ENCODE results near the gene CCNC. TPM values are rescaled to one million over a fixed set of nuclear protein-coding genes. Genes with fewer than 3 reads are reported as not detected.

The CCNC gene
- total RNA-seq, 1 donor from 2014 or later, result 85.9 TPM

- TF ChIP-seq, protein P1, sequence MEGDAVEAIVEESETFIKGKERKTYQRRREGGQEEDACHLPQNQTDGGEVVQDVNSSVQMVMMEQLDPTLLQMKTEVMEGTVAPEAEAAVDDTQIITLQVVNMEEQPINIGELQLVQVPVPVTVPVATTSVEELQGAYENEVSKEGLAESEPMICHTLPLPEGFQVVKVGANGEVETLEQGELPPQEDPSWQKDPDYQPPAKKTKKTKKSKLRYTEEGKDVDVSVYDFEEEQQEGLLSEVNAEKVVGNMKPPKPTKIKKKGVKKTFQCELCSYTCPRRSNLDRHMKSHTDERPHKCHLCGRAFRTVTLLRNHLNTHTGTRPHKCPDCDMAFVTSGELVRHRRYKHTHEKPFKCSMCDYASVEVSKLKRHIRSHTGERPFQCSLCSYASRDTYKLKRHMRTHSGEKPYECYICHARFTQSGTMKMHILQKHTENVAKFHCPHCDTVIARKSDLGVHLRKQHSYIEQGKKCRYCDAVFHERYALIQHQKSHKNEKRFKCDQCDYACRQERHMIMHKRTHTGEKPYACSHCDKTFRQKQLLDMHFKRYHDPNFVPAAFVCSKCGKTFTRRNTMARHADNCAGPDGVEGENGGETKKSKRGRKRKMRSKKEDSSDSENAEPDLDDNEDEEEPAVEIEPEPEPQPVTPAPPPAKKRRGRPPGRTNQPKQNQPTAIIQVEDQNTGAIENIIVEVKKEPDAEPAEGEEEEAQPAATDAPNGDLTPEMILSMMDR (IDR thresholded peaks at IDR 0.05; ENCODE audit: insufficient read depth, low read length, poor library complexity, severe bottlenecking), result no peak
- Histone ChIP-seq H3K4me3 (ENCODE audit: low read depth, low read length) (no peak overlapping the region), H3K27me3 (ENCODE audit: control insufficient read depth, insufficient read depth, low read length) (peaks cover 58% of the 10 kb centered on the region)
Measured at GRCh38 chr6:99590728-99591672, 22.5 kb upstream of the CCNC start.

DNA sequence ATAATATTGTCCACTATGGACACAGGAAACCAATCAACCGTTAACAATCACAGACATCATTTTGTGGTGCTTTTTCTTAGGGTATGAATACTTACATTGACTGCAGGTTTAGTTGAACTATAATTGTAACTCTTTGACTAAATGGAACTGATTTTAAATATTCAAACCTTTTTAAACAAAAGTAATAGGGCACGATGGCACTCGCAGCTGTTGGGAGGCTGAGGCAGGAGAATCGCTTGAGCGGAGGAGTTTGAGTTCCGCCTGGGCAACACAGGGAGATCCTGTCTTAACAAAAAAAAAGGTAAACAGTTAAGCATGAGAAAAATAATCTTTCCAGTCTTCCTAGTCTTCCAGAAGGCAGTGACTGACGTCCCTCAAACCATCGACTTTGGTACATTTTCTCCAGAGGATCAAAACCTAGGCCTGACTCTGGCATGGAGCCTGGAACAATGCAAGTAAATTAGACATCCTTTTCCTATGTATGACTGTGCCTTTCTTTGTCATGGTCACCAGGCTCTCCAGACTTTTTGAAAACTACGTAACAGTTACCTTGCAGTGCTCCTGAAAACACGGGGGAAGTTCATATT, 21.5 kb upstream of the CCNC start:
- DNase-seq (ENCODE audit: low read depth), result no peak
- H3K4me3 ChIP-seq (ENCODE audit: low read depth, low read length), result no peak overlapping the region
- H3K27me3 ChIP-seq (ENCODE audit: control insufficient read depth, insufficient read depth, low read length), result peaks cover 51% of the 10 kb centered on the region
- no peaks in the 10 kb centered on the region for H3K36me3 ChIP-seq (ENCODE audit: control insufficient read depth, insufficient read depth, low read length)
- TF ChIP-seq, protein P1 (IDR thresholded peaks at IDR 0.05; ENCODE audit: insufficient read depth, low read length, poor library complexity, severe bottlenecking), result no peak

More at GRCh38 chr6:99590728-99591672, 22.5 kb upstream of the CCNC start:
- no peaks in the 10 kb centered on the region for H3K36me3 ChIP-seq (ENCODE audit: control insufficient read depth, insufficient read depth, low read length)
- no peak for DNase-seq (ENCODE audit: low read depth)

- peaks cover 47% of the 10 kb centered on the region for H3K27me3 ChIP-seq (ENCODE audit: control insufficient read depth, insufficient read depth, low read length)
- TF ChIP-seq, protein P1 (IDR thresholded peaks at IDR 0.05; ENCODE audit: insufficient read depth, low read length, poor library complexity, severe bottlenecking), result no peak
- no peaks in the 10 kb centered on the region for H3K36me3 ChIP-seq (ENCODE audit: control insufficient read depth, insufficient read depth, low read length)
- H3K4me3 ChIP-seq (ENCODE audit: low read depth, low read length), result peak overlapping the region; percentile 13
- no peak for DNase-seq (ENCODE audit: low read depth)
Measured at GRCh38 chr6:99589290-99589672, 20.8 kb upstream of the CCNC start.

DNA sequence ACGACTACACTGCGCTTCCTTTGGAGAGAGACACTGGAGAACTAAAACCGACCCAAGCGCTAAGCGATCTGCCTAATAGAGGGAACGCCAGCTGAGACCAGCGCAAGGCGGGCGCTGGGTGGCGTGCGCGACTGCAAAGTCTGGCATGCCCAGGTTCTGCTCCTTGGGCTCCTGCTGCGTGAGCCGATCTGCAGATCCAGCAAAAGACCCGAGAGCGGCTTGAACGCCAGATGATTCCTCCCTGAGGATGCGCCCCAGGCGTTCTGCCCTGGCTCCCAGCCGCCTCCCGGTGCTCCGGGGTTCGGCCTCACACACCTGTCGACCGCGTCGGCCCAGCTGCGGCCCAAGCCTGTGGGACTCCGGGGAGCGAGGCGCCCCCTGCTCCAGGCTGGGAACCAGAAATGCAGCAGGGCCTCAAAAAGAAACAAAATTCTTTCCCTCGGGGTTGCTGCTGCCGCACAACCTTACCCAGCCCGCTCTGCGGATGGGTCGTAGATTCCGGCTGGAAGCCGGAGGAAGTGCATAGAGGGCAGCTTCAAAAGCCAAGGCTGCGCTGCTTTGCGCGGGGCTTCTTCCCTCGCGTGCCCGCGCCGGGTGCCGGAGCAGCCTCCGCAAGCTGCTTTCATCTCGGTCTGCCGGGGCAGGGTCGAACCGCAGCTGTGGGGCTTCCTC, 20.3 kb upstream of the CCNC start:
- TF ChIP-seq, protein P1 (IDR thresholded peaks at IDR 0.05; ENCODE audit: insufficient read depth, low read length, poor library complexity, severe bottlenecking), result peak; percentile 53
- H3K36me3 ChIP-seq (ENCODE audit: control insufficient read depth, insufficient read depth, low read length), result no peaks in the 10 kb centered on the region
- H3K27me3 ChIP-seq (ENCODE audit: control insufficient read depth, insufficient read depth, low read length), result peaks cover 45% of the 10 kb centered on the region
- peak; percentile 25 for DNase-seq (ENCODE audit: low read depth)
- peak overlapping the region; percentile 13 for H3K4me3 ChIP-seq (ENCODE audit: low read depth, low read length)

DNA sequence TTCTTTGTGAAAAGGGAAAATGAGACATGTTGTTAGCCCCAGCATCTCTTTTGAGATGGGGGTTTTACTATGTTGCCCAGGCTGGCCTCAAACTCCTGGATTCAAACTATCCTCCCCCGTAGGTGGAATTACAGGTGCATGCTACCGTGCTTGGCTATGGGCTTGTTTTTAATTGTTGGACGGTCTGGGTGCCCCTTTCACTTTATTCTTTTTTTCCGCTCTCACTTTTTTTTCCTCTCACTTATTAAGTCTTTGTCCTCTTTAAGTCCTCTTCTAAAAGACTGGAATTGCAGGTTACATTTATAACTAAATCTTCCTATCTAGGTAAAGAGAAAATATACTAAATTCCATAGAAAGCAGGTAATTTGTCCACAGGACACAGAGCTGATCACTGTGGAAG, 19.3 kb upstream of the CCNC start:
- TF ChIP-seq, protein P1 (IDR thresholded peaks at IDR 0.05; ENCODE audit: insufficient read depth, low read length, poor library complexity, severe bottlenecking), result no peak
- H3K27me3 ChIP-seq (ENCODE audit: control insufficient read depth, insufficient read depth, low read length), result peaks cover 42% of the 10 kb centered on the region
- no peaks in the 10 kb centered on the region for H3K36me3 ChIP-seq (ENCODE audit: control insufficient read depth, insufficient read depth, low read length)
- DNase-seq (ENCODE audit: low read depth), result no peak
- no peak overlapping the region for H3K4me3 ChIP-seq (ENCODE audit: low read depth, low read length)

Data from kidney epithelial cell (primary cell).